Right atrium auricular region (tissue), 2 donors: Measurements from ENCODE around the gene TMSB4X. TPM values are rescaled to one million over a fixed set of nuclear protein-coding genes. Genes with fewer than 3 reads are reported as not detected.
"Not testable (repeated sequence)": the region's sequence is repeated elsewhere in the genome, so short reads cannot be mapped to it uniquely, and the experiment has no call there.

ENCODE experiments used
- DNase-seq: peaks from one replicate; pipeline ENCODE4 v3.0.0-alpha.2; 2019; ENCODE audit warnings: low spot score
- H3K27ac ChIP-seq, 2 donors: fragments of 200-600 bp; sonication (generic); 1 replicate in 1 of 2; 2 replicates in 1 of 2; pipeline ENCODE4 v1.5.1; 2016 to 2019
- H3K27me3 ChIP-seq, 2 donors: fragments of 200-600 bp; sonication (generic); one replicate each; pipeline versions ENCODE4 v1.5.1 to v1.6.0; 2017 to 2019
- H3K36me3 ChIP-seq: fragments of 200-600 bp; sonication (generic); one replicate; pipeline ENCODE4 v1.5.1; 2016
- H3K4me1 ChIP-seq, 2 donors: fragments of 200-600 bp; sonication (generic); one replicate each; pipeline versions ENCODE4 v1.5.1 to v1.6.0; 2017 to 2019
- H3K4me3 ChIP-seq, 2 donors: fragments of 200-600 bp; sonication (generic); 1 replicate in 1 of 2; 2 replicates in 1 of 2; pipeline ENCODE4 v1.5.1; 2017 to 2019; ENCODE audit warnings: mild to moderate bottlenecking in 1 of 2, moderate library complexity in 1 of 2
- H3K9me3 ChIP-seq, 2 donors: fragments of 200-600 bp; sonication (generic); one replicate each; pipeline ENCODE4 v1.5.1; 2019
- CTCF ChIP-seq, 2 donors: fragments of 200-600 bp; sonication (generic); IDR thresholded peaks; one replicate each; pipeline ENCODE4 v1.5.1; 2019; ENCODE audit warnings: antibody characterized with exemption in 2 of 2
- total RNA-seq, 2 donors: library from RNA; depleted of rRNA; stranded (reverse); fragments of >200 nt; gene quantifications; one replicate each; pipeline ENCODE4 v1.1.0, GENCODE V29; 2016

The TMSB4X gene
- total RNA-seq, 2 donors from 2014 or later, result 1,780 to 2,397 TPM

- Histone ChIP-seq H3K27me3 (no peaks in the 10 kb centered on the region), H3K36me3 (peaks cover 21% of the 10 kb centered on the region), H3K9me3 (peaks cover 0 to 3% of the 10 kb centered on the region in 2 donors), H3K4me3 (peak overlapping the region; percentile 56 to 61), H3K4me1 (peaks cover 0 to 17% of the 10 kb centered on the region in 2 donors), H3K27ac (peak overlapping the region; percentile 85 to 87)
- no peak for TF ChIP-seq CTCF (IDR thresholded peaks at IDR 0.05)
- DNase-seq, result no peak
Observed at GRCh38 chrX:12975991-12976558, 1.2 kb downstream of the TMSB4X start.

- Histone ChIP-seq H3K4me3 (peak overlapping the region; percentile 56 to 61), H3K36me3 (peaks cover 21% of the 10 kb centered on the region), H3K27ac (peak overlapping the region; percentile 55 to 87)
- not testable (repeated sequence) for H3K4me1 ChIP-seq, DNase-seq, H3K9me3 ChIP-seq, H3K27me3 ChIP-seq
Observed at GRCh38 chrX:12976819-12977732, 2.2 kb downstream of the TMSB4X start.

- H3K36me3 ChIP-seq, result peaks cover 21% of the 10 kb centered on the region
- peaks cover 0 to 7% of the 10 kb centered on the region in 2 donors for H3K4me1 ChIP-seq
- H3K27me3 ChIP-seq, result no peaks in the 10 kb centered on the region
- peak overlapping the region; percentile 56 to 61 for H3K4me3 ChIP-seq
- peaks cover 0 to 3% of the 10 kb centered on the region in 2 donors for H3K9me3 ChIP-seq
- H3K27ac ChIP-seq, result peak overlapping the region; percentile 55 to 87
- no peak for TF ChIP-seq CTCF (IDR thresholded peaks at IDR 0.05)
- no peak for DNase-seq
Observed at GRCh38 chrX:12977761-12978204, 2.9 kb downstream of the TMSB4X start.

GRCh38 chrX:12978205-12979025 is 3.5 kb downstream of the TMSB4X start:
- H3K27me3 ChIP-seq, result no peaks in the 10 kb centered on the region

GRCh38 chrX:12979026-12979607 is 4.2 kb downstream of the TMSB4X start:
- peaks cover 0 to 3% of the 10 kb centered on the region in 2 donors for H3K9me3 ChIP-seq
- no peak for DNase-seq
- no peak for TF ChIP-seq CTCF (IDR thresholded peaks at IDR 0.05)
- peaks cover 0 to 7% of the 10 kb centered on the region in 2 donors for H3K4me1 ChIP-seq
- peak overlapping the region; percentile 55 to 87 for H3K27ac ChIP-seq
- H3K36me3 ChIP-seq, result peaks cover 21% of the 10 kb centered on the region
- H3K4me3 ChIP-seq, result peak overlapping the region in 1 of 2 donors; percentile 61
- H3K27me3 ChIP-seq, result no peaks in the 10 kb centered on the region

More at GRCh38 chrX:12978205-12979025, 3.5 kb downstream of the TMSB4X start:
- Histone ChIP-seq H3K9me3 (peaks cover 0 to 3% of the 10 kb centered on the region in 2 donors), H3K27ac (peak overlapping the region; percentile 55 to 87), H3K4me1 (peaks cover 0 to 7% of the 10 kb centered on the region in 2 donors), H3K4me3 (peak overlapping the region; percentile 56 to 61), H3K36me3 (peaks cover 21% of the 10 kb centered on the region)
- DNase-seq, result peak; percentile 69
- no peak for TF ChIP-seq CTCF (IDR thresholded peaks at IDR 0.05)
